Endodermal cell (in vitro differentiated cells): ENCODE data around the gene TMEM145. TPM values are rescaled to one million over a fixed set of nuclear protein-coding genes. Genes with fewer than 3 reads are reported as not detected.
A peak's percentile ranks its signal among the peaks of the same experiment; 100 is the strongest.

ENCODE experiments used
- DNase-seq: peaks from one replicate; pipeline ENCODE4 v3.0.0-alpha.2; 2017
- H3K27ac ChIP-seq: 2 replicates; pipeline ENCODE4 v1.5.1; 2013; ENCODE audit warnings: mild to moderate bottlenecking, low read depth, low read length, moderate library complexity
- H3K27me3 ChIP-seq: 2 replicates; pipeline ENCODE4 v1.6.1; 2013; ENCODE audit warnings: mild to moderate bottlenecking, low read length, moderate library complexity; ENCODE audit not compliant: insufficient read depth, control insufficient read depth, poor library complexity, severe bottlenecking
- H3K36me3 ChIP-seq: 2 replicates; pipeline ENCODE4 v1.7.0; 2013; ENCODE audit warnings: mild to moderate bottlenecking, low read length, moderate library complexity; ENCODE audit not compliant: control insufficient read depth, insufficient read depth
- H3K4me1 ChIP-seq: one replicate; pipeline ENCODE4 v1.7.0; 2013; ENCODE audit warnings: low read length; ENCODE audit not compliant: control insufficient read depth, insufficient read depth
- H3K4me3 ChIP-seq: 2 replicates; pipeline ENCODE4 v1.5.1; 2013; ENCODE audit warnings: mild to moderate bottlenecking, low read length, moderate library complexity
- H3K9ac ChIP-seq: 2 replicates; pipeline ENCODE4 v1.6.1; 2013; ENCODE audit warnings: mild to moderate bottlenecking, low read length, moderate library complexity; ENCODE audit not compliant: poor library complexity, severe bottlenecking; ENCODE audit errors: extremely low read depth
- H3K9me3 ChIP-seq: 2 replicates; pipeline ENCODE4 v1.6.1; 2013; ENCODE audit warnings: mild to moderate bottlenecking, low read length, moderate library complexity; ENCODE audit not compliant: control insufficient read depth
- H3K27ac Mint-ChIP-seq: 2 replicates; pipeline ENCODE4 v1.8.0; 2020; ENCODE audit warnings: mixed read lengths
- H3K27me3 Mint-ChIP-seq: 2 replicates; pipeline ENCODE4 v1.8.0; 2021; ENCODE audit warnings: mild to moderate bottlenecking, mixed read lengths; ENCODE audit not compliant: insufficient read depth
- H3K36me3 Mint-ChIP-seq: 2 replicates; pipeline ENCODE4 v1.8.0; 2020; ENCODE audit warnings: low read depth, mixed read lengths
- H3K4me1 Mint-ChIP-seq: 2 replicates; pipeline ENCODE4 v1.8.0; 2020; ENCODE audit warnings: mixed read lengths
- H3K4me3 Mint-ChIP-seq: 2 replicates; pipeline ENCODE4 v1.8.0; 2020; ENCODE audit warnings: mild to moderate bottlenecking, moderate library complexity, mixed read lengths
- H3K9me3 Mint-ChIP-seq: 2 replicates; pipeline ENCODE4 v1.8.0; 2020; ENCODE audit warnings: mild to moderate bottlenecking, mixed read lengths
- CTCF ChIP-seq: fragments of 200-600 bp; sonication (generic); conservative IDR thresholded peaks from 2 replicates; pipeline ENCODE4 v1.5.0; 2021; ENCODE audit warnings: antibody characterized with exemption, mild to moderate bottlenecking
- WGBS, 2 experiments: methylation state at CpG; one replicate each; pipeline versions ENCODE4 v1.1.5 to v1.1.7; 2013; ENCODE audit warnings: missing lambda C conversion rate in 2 of 2, mixed read lengths in 1 of 2; ENCODE audit not compliant: insufficient coverage in 1 of 2, insufficient read length in 1 of 2; 5-methylcytosine and 5-hydroxymethylcytosine counted together
- total RNA-seq, 2 donors: library from RNA; stranded (reverse); fragmentation: NEBNext Ultra II Directional in 1 of 2; extraction: Animal tissue kit (Norgen Biotek cat#: 25700) in 1 of 2; gene quantifications; 2 replicates in 1 of 2; 3 replicates in 1 of 2; pipeline ENCODE4 v1.2.1, GENCODE V29; 2021

TMEM145 gene
- total RNA-seq, 2 donors from 2014 or later: 0.38 to 0.42 TPM

GRCh38 chr19:42290136-42290522, 23.0 kb upstream of the TMEM145 start:
- peaks cover 70% of the 10 kb centered on the region for H3K36me3 ChIP-seq
- H3K4me3 ChIP-seq: no peak overlapping the region
- H3K27me3 Mint-ChIP-seq: no peaks in the 10 kb centered on the region
- peaks cover 42% of the 10 kb centered on the region for H3K36me3 Mint-ChIP-seq
- H3K4me1 Mint-ChIP-seq: peaks cover 8% of the 10 kb centered on the region
- H3K4me3 Mint-ChIP-seq: no peak overlapping the region
- H3K9me3 Mint-ChIP-seq: no peaks in the 10 kb centered on the region
- no peaks in the 10 kb centered on the region for H3K4me1 ChIP-seq
- WGBS, 2 experiments: 95 to 100% methylated on average over 2 to 13 of the region's 13 CpGs
- no peaks in the 10 kb centered on the region for H3K27me3 ChIP-seq
- H3K27ac Mint-ChIP-seq: no peak overlapping the region
- H3K27ac ChIP-seq: no peak overlapping the region
- no peak for DNase-seq
- H3K9me3 ChIP-seq: no peaks in the 10 kb centered on the region
- H3K9ac ChIP-seq: no peak overlapping the region
- TF ChIP-seq CTCF: no peak

- peaks cover 45% of the 10 kb centered on the region for H3K36me3 Mint-ChIP-seq
These were observed 22.3 kb upstream of the TMEM145 start for GRCh38 chr19:42290523-42291434.

GRCh38 chr19:42291435-42291810, 21.7 kb upstream of the TMEM145 start:
- Mint-ChIP-seq H3K4me1 (peaks cover 2% of the 10 kb centered on the region), H3K27me3 (no peaks in the 10 kb centered on the region), H3K4me3 (no peak overlapping the region), H3K36me3 (peaks cover 42% of the 10 kb centered on the region), H3K9me3 (no peaks in the 10 kb centered on the region), H3K27ac (peak overlapping the region; percentile 55)
- Histone ChIP-seq H3K4me3 (no peak overlapping the region), H3K36me3 (peaks cover 73% of the 10 kb centered on the region), H3K27ac (no peak overlapping the region), H3K4me1 (no peaks in the 10 kb centered on the region), H3K9me3 (no peaks in the 10 kb centered on the region), H3K27me3 (no peaks in the 10 kb centered on the region), H3K9ac (no peak overlapping the region)
- DNase-seq: peak; percentile 79
- WGBS, 2 experiments: 84 to 86% methylated on average over 4 to 9 of the region's 9 CpGs
- TF ChIP-seq CTCF: no peak

More at GRCh38 chr19:42290523-42291434, 22.3 kb upstream of the TMEM145 start:
- no peak overlapping the region for H3K4me3 Mint-ChIP-seq
- H3K9me3 ChIP-seq: no peaks in the 10 kb centered on the region
- no peak overlapping the region for H3K9ac ChIP-seq
- H3K4me3 ChIP-seq: no peak overlapping the region
- peaks cover 7% of the 10 kb centered on the region for H3K4me1 Mint-ChIP-seq
- H3K27ac Mint-ChIP-seq: no peak overlapping the region
- no peaks in the 10 kb centered on the region for H3K9me3 Mint-ChIP-seq
- no peaks in the 10 kb centered on the region for H3K4me1 ChIP-seq
- H3K36me3 ChIP-seq: peaks cover 70% of the 10 kb centered on the region
- 94 to 96% methylated on average over 19 to 31 of the region's 31 CpGs for WGBS, 2 experiments
- no peaks in the 10 kb centered on the region for H3K27me3 Mint-ChIP-seq
- DNase-seq: peak; percentile 66
- TF ChIP-seq CTCF: peak; percentile 63
- H3K27me3 ChIP-seq: no peaks in the 10 kb centered on the region
- no peak overlapping the region for H3K27ac ChIP-seq
